Fibroblast of lung (primary cell): Measurements from ENCODE around the gene EEF1G.

Experiments
- CTCF ChIP-seq, 2 donors: IDR thresholded peaks in 1 of 2; conservative IDR thresholded peaks in 1 of 2; 1 replicate in 1 of 2; 2 replicates in 1 of 2; pipeline ENCODE4 v1.5.1; 2011 to 2012; ENCODE audit warnings: low read length in 2 of 2, control low read depth in 1 of 2, inconsistent platforms in 1 of 2, low read depth in 1 of 2, mild to moderate bottlenecking in 1 of 2
- EZH2 ChIP-seq: IDR thresholded peaks from 2 replicates; pipeline ENCODE4 v1.5.1; 2012; ENCODE audit warnings: low read length, control low read depth, mild to moderate bottlenecking; ENCODE audit errors: missing control alignments

GRCh38 chr11:62565100-62565802 lies 8.4 kb downstream of the EEF1G start:
- no peak for TF ChIP-seq CTCF (conservative IDR thresholded peaks at IDR 0.05 in 1 of 2, IDR thresholded peaks at IDR 0.05 in 1 of 2; ENCODE audit: low read depth in 1 of 2, low read length in 2 of 2)
- TF ChIP-seq EZH2: no peak
